Measurements from ENCODE around the gene ERC1. TPM values are rescaled to one million over a fixed set of nuclear protein-coding genes. Genes with fewer than 3 reads are reported as not detected.
A peak's percentile ranks its signal among the peaks of the same experiment; 100 is the strongest.

Gene ERC1
- total and polyA plus RNA-seq, 2 of the 4 experiments (the other 2 are of a cell fraction) = 11.6 to 25.6 TPM

- H3K27ac ChIP-seq (ENCODE audit: insufficient read depth, low read length) = no peak overlapping the region
- no peaks in the 10 kb centered on the region for H3K9me3 ChIP-seq (ENCODE audit: control insufficient read depth, insufficient read depth, low read length)
- no peak overlapping the region for H2AK5ac ChIP-seq (ENCODE audit: low read depth, low read length)
- no peak overlapping the region for H4K5ac ChIP-seq (ENCODE audit: low read depth, low read length)
- no peak overlapping the region for H2BK20ac ChIP-seq (ENCODE audit: low read depth, low read length)
- no peak overlapping the region for H3K23ac ChIP-seq (ENCODE audit: low read depth, low read length)
- ChIA-PET POLR2A (ENCODE audit: unreplicated experiment) (no interaction called here), CTCF (no interaction called here)
- H3K79me1 ChIP-seq (ENCODE audit: low read depth in 1 of 2, low read length in 2 of 2) = peaks cover 34 to 47% of the 10 kb centered on the region in 2 experiments
- peak overlapping the region; percentile 11; the same call in 1 of the 2 replicates for H3K14ac ChIP-seq (replicated peaks; ENCODE audit: low read depth, low read length)
- DNase-seq = no peak
- BruUV-seq (replicated peaks) = no TSS peak
- no peak overlapping the region for H3K4me3 ChIP-seq (ENCODE audit: insufficient read depth, low read depth, low read length)
- H2BK120ac ChIP-seq (ENCODE audit: low read depth, low read length) = no peak overlapping the region
- no peak overlapping the region for H4K8ac ChIP-seq (ENCODE audit: low read depth in 2 of 2, low read length in 2 of 2)
- intact Hi-C loops (cut with micrococcal nuclease) (no loop called here), dilution Hi-C loops (cut with HindIII; ENCODE audit: low sequenced_read_pairs, unreplicated experiment) (loop anchor here (25.0 kb wide), 1 partner anchor 455 kb away; no protein-coding TSS in a partner anchor), in situ Hi-C loops (cut with MboI; ENCODE audit: low sequenced_read_pairs) (no loop called here)
- H3K4ac ChIP-seq (ENCODE audit: low read depth, low read length) = no peak overlapping the region
- no peak overlapping the region for H2BK5ac ChIP-seq (ENCODE audit: low read depth, low read length, poor library complexity, severe bottlenecking)
- H3K56ac ChIP-seq (ENCODE audit: extremely low read depth, insufficient read depth, low read length) = no peak overlapping the region
- H3K18ac ChIP-seq (ENCODE audit: low read depth, low read length) = no peak overlapping the region
- no peak overlapping the region for H3K9ac ChIP-seq (ENCODE audit: low read depth, low read length)
- peaks cover 11% of the 10 kb centered on the region for H3K36me3 ChIP-seq (ENCODE audit: control insufficient read depth, insufficient read depth, low read length)
- H4K20me1 ChIP-seq (ENCODE audit: insufficient read depth, low read length) = 0 out of 2 replicates have a peak, but pooled peaks cover 7% of the 10 kb centered on the region
- H3K4me1 ChIP-seq (ENCODE audit: control insufficient read depth, insufficient read depth, low read length) = peaks cover 6% of the 10 kb centered on the region
- no peak overlapping the region for H2AK9ac ChIP-seq (replicated peaks; ENCODE audit: low read depth, low read length, poor library complexity)
- H4K91ac ChIP-seq (ENCODE audit: insufficient read depth, low read depth, low read length) = no peak overlapping the region
- H3K4me2 ChIP-seq (ENCODE audit: low read depth, low read length) = no peak overlapping the region
- ATAC-seq (ENCODE audit: low read depth) = peak; percentile 17; the same call in 1 of the 2 replicates
- no peak overlapping the region for H2AFZ ChIP-seq (replicated peaks; ENCODE audit: low read length, poor library complexity)
- no peak for TF ChIP-seq CEBPB (IDR thresholded peaks at IDR 0.05; ENCODE audit: low read depth, low read length)
- no peak for TF ChIP-seq RCOR1 (IDR thresholded peaks at IDR 0.05; ENCODE audit: insufficient replicate concordance, low read length)
- TF ChIP-seq POLR2A (IDR thresholded peaks at IDR 0.05; ENCODE audit: low read depth, low read length) = no peak
- no peak for TF ChIP-seq BHLHE40 (IDR thresholded peaks at IDR 0.05; ENCODE audit: low read depth, low read length)
- no peak for TF ChIP-seq MAFK (IDR thresholded peaks at IDR 0.05; ENCODE audit: low read depth, low read length)
- TF ChIP-seq USF2 (IDR thresholded peaks at IDR 0.05; ENCODE audit: low read depth, low read length) = no peak
- no peak for TF ChIP-seq CHD1 (IDR thresholded peaks at IDR 0.05; ENCODE audit: low read depth, low read length)
- TF ChIP-seq FOS (IDR thresholded peaks at IDR 0.05; ENCODE audit: low read depth, low read length) = no peak
- no peak for TF ChIP-seq NFE2L2 (IDR thresholded peaks at IDR 0.05; ENCODE audit: low read depth, low read length)
- TF ChIP-seq RAD21 (IDR thresholded peaks at IDR 0.05; ENCODE audit: low read length) = no peak
- no peak for TF ChIP-seq ELK1 (IDR thresholded peaks at IDR 0.05; ENCODE audit: borderline replicate concordance, low read depth, low read length)
- no peak for TF ChIP-seq MXI1 (IDR thresholded peaks at IDR 0.05; ENCODE audit: borderline replicate concordance, low read depth, low read length)
- no peak for TF ChIP-seq MAZ (IDR thresholded peaks at IDR 0.05; ENCODE audit: borderline replicate concordance, low read depth, low read length)
- no peak for TF ChIP-seq RFX5 (IDR thresholded peaks at IDR 0.05; ENCODE audit: low read depth, low read length)
- TF ChIP-seq SMC3 (IDR thresholded peaks at IDR 0.05; ENCODE audit: low read depth, low read length) = no peak
- TF ChIP-seq CTCF (conservative IDR thresholded peaks at IDR 0.05; ENCODE audit: low read depth, low read length) = no peak
- no peaks in the 10 kb centered on the region for H3K27me3 ChIP-seq (ENCODE audit: control insufficient read depth, insufficient read depth, low read length)
- no peak overlapping the region for H2BK15ac ChIP-seq (ENCODE audit: low read depth, low read length)
- peaks cover 7% of the 10 kb centered on the region; the same call in 1 of the 2 replicates for H3K9me1 ChIP-seq (ENCODE audit: insufficient read depth, low read length)
Observed at GRCh38 chr12:1107669-1108068, 116.6 kb downstream of the ERC1 start.
